Mesenteric fat pad (tissue), 1 donor: ENCODE data around the gene MMP7. TPM values are rescaled to one million over a fixed set of nuclear protein-coding genes. Genes with fewer than 3 reads are reported as not detected.

Experiments
- DNase-seq: peaks from one replicate; pipeline ENCODE4 v3.0.0-alpha.2; 2020; ENCODE audit warnings: low spot score
- long read RNA-seq: library from polyadenylated mRNA; unstranded; transcript quantifications from one replicate; pipeline ENCODE4 v2.0.0, GENCODE V29; 2020
- total RNA-seq: library from RNA; stranded (reverse); fragmentation: NEBNext Ultra II Directional; extraction: Animal tissue kit (Norgen Biotek cat#: 25700); gene quantifications from one replicate; pipeline ENCODE4 v1.2.1, GENCODE V29; 2021
- donor health status: DM: yes; HTN: yes; CAD: no.

The MMP7 gene, protein sequence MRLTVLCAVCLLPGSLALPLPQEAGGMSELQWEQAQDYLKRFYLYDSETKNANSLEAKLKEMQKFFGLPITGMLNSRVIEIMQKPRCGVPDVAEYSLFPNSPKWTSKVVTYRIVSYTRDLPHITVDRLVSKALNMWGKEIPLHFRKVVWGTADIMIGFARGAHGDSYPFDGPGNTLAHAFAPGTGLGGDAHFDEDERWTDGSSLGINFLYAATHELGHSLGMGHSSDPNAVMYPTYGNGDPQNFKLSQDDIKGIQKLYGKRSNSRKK
- 2.5 TPM for total RNA-seq
- long read RNA-seq, transcript MMP7-201 (6 exons, 1,125 nt), result major isoform, 12 of 13 reads
- long read RNA-seq, partial matches to known transcripts, result 0 of 13 reads
- long read RNA-seq, other reads (novel, unspliced or antisense), result 1 of 13 reads

DNA sequence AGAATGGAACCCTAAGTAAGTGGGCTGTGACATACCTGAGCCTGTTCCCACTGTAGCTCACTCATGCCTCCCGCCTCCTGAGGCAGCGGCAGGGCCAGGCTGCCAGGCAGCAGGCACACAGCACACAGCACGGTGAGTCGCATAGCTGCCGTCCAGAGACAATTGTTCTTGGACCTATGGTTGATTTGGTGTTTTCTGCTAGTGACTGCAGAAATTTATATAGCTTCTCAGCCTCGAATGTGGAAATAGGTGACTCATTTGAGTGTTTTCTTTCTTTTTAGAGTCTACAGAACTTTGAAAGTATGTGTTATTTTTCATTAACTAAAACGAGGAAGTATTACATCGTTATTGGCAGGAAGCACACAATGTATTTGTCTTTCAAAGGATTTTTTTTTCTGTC lies at the start of gene MMP7:
Gene MMP7 (minus strand): TSS at position 190 of the 400 bp plus-strand sequence. CDS start 47 bp downstream, at position 143.
- no peak for DNase-seq

DNA sequence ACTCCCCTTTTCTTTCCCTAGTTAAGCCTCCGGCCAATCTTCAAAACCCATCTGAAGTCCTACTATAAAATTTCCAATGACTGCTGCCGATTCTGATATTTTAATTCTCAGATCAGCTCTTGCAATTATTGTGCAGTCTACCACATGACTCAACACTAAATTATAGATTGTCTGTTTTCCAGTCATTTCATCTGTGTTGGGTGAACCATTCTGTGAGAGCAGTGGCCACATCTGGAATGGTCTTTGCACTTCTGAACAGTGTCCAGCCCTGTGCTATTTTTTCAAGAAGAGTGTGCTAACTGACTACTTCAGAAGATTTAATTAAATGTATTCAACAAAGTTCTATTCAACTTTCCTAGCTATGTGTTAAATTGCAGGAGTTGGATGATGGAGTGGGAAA lies 47.2 kb upstream of the MMP7 start:
- DNase-seq, result no peak

DNA sequence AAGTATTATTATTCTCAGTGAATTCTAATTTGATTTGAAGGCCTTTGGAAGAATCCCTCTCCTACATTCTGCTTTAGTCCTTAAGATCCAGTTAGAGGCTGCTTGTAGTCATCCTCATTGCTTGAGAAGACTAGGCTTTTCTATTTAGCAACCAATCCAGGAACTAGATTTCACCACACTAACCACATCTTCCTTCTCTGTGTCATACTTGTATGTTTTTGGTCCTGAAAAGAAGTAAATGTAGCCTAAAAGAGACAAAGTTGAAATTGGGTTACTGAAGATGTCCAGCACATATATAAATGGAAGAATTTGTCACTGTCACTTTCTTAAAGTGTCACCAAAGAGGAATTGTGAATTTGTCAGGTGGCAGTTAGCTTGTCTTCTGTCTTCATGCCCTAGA lies 46.6 kb upstream of the MMP7 start:
- DNase-seq, result no peak

DNA sequence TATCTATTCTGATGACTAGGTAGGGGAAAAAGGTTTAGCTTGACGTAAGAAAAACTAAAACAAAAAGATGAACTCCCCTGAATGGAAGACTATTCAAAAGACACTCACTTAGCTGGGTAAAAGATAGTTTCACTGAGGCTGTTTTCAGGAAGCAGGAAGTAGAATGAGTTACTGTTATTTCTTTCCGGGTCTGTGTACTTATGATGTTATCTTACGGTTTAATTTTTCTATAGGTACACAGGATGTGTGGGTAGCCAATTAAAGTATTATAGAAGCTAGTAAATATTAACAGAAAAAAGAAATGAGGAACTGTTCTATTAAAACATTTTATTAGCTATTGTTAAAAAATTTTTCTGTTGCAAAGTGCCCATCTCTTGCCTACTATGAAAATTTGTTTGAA lies 45.8 kb upstream of the MMP7 start:
- no peak for DNase-seq

DNA sequence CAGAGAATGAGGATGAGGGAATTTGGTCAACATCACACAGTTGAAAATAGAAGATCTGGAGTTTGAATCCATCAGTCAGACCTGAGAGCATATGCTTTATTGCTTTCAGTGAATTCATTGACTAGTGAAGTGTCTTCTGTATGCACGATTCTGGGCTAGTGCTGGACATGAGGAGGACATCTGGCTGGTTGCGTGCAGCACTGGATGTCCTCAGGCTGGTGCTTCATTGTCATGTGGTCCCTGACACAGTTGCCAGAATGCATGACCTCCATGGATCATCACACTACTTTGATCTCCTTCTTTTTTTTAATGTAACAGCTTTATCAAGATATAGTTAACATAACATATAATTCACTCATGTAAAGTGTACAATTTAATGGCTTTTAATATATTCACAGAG lies 44.5 kb upstream of the MMP7 start:
- DNase-seq, result no peak

DNA sequence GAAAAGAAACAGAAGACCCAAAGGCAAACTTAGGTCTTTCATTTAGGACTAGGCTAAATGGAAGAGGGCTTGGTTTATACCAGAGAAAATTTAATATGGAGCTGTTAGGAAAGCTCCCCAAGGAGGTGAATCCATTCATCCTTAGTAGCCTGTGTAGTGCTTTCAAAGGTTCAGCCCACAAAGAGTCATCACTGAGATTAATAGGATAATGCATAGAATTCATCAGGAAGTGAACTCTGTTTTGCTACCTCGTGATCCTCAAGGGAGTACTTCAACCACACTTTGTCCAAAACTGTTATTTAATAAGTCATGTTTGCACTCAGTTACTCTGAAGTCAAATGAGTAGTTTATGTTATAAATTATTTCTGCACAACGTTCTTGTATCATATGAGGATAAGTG lies 43.3 kb upstream of the MMP7 start:
- no peak for DNase-seq

DNA sequence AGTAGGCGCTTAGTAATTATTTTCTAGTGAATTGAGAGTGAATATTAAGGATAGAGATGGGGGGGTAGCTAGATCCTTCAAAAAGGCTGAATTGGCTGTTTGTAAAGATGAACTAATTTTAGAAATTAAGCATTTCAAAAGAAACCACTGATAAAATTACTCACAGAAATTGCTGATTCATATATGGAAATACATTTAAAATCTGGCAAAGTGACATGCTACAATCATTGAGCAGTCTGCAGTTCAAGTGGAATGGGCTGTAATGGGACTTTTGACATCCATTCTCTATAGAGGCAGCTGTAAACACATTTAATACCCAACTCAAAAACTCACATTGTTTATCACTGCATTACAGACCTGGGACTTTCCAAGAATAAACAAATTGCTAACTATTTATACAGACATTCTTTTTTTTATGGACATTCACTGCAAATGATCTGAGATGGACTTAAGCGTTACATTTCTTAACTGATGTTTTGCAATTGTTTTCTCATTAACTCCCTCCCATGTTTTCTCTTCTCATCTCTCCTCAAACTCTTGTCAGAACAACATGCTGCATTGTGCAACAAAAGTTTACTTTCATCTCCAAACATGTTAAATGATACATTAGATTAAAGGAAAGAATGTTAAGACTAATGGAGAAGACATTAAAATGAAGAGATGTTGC lies 42.1 kb upstream of the MMP7 start:
- DNase-seq, result no peak

DNA sequence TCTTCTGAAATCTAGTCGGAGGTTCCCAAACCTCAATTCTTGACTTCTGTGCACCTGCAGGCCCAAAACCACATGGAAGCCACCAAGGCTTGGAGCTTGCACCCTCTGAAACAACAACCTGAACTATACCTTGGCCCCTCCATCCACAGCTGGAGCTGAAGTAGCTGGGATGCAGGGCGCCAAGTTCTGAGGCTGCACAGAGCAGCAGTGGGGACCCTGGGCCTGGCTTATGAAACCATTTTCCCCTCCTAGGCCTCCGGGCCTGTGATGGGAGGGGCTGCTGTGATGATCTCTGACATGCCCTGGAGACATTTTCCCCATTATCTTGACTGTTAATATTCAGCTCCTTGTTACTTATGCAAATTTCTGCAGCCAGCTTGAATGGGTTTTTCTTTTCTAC lies 38.3 kb upstream of the MMP7 start:
- DNase-seq, result no peak

DNA sequence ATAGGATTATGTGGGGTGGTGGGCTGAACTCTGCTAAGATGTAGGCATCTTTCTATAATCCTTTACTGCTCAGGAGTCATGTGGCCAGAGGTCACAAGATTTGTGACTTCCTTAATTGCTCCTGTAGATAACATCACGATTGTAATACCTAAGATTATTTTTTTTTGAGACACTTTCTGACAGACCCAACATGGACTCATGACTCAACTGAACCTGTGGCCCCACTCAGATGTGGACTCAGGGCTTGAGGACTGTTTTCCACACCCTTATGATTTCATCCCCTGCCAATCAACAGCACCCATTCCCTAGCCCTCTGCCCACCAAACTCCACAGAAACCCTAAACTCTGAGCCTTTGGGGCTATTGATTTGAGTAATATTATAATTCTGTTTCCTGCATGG lies 35.6 kb upstream of the MMP7 start:
- no peak for DNase-seq

DNA sequence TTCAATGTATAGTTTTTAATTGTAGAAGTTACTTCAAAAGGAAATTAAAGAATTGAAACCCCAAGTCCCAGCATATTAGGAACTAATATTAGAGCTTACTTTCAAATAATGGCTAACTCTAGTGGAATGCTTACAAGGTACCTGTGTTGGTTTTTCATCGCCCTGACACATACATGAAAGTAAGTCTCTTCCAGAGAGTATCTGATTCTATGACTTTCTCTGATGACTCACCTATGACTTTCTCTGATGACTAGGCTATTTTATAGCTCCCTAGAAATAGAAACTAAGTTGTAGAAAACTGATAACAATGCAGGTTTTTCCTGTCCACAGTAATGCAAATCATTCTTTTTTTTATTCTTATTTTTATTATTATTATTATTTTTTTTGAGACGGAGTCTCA lies 33.6 kb upstream of the MMP7 start:
- no peak for DNase-seq

DNA sequence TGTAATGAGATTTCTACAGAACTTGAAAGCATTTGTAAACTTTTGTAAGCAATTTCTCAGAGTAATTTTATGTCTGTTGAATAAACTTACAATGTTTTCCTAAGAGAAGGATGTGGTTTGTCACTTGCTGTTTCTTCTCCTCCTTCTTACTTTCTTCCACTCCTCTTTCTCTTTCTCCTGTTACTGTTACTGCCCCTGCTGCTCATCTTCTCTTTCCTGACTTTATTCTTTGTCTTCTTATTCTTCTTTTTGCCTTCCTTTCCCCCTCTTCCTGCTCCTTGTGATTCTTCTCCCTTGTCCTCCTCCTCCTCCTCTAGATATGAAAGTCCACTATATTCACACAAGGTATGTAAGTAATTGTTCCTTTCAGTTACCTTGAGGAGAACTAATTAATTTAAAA lies 31.1 kb upstream of the MMP7 start:
- DNase-seq, result no peak

DNA sequence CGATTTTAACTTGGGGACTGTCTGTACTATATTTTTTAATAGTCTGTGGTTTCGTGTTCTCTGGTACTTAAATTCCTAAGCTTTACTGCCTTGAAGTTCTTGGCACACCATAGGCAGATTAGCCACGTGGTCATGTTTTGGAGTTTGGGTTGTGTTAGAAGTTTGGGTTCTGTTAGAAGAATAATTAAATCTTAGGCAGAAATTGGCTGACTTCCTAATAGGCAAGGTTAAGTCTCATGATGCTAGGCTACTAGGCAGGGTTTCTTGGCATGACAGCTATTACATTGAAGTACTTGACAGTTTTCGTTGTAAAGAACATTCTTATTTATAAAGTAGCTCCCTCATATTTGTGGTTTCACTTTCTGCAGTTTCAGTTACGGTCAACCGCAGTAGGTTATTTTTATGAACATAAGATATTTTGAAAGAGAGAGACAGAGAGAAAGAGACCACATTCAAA lies 30.0 kb upstream of the MMP7 start:
- no peak for DNase-seq

DNA sequence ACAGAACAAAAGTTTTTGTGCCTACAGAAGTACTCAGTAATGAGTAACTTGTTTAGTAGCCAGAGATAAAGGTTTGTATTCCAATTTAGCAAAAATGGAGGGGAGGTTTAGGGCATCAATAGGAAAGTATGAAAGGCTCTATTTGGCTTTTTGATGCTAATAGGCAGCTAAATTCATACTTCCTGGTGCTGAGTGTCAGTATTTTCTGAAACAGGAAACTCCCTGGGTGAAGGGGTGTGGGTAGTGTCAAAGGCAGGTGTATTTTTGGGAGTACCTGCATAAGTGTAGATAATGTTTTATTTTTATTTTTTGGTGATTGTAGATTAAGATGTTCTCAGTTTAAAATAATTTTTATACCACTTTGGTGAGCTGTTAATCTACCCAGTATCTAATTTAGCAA lies 29.3 kb upstream of the MMP7 start:
- DNase-seq, result no peak

DNA sequence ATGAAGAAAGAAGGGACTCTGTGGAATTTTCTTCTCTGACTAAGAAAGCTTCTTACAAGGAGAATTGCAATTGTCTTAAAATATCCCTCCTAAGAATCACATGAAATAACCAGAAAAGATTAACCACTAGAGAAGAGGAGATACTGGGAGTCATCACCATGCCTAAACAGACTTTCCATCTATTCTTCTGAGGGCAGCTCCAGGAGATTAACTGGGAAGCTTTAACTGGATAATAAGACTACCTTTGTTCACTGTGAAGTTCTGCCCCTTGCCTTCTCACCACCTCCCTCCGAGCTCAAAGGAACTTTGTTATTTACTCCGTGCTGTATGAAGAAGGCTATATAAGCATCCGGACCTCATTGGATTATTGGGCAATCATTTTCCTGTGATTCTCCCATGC lies 24.5 kb upstream of the MMP7 start:
- DNase-seq, result no peak

DNA sequence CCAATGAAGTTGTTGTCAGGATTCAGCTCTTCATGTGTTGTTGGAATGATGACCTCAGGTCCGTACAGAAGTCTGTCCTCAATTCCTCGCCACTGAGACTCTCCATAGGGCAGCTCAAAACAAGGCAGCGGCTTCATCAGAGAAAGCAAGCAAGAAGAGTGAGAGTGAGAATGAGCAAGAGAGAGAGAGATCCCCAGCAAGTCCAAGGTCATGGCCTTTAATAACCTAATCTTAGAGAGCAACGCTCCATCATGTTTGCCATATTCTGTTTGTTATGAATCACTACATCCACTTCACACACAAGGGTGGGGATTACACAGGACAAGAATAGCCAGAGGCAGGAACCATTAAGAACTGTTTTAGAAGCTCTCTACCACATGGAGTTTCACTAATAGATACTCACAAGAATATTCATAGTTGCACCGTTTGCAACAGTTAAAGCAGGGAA lies 23.3 kb upstream of the MMP7 start:
- no peak for DNase-seq

DNA sequence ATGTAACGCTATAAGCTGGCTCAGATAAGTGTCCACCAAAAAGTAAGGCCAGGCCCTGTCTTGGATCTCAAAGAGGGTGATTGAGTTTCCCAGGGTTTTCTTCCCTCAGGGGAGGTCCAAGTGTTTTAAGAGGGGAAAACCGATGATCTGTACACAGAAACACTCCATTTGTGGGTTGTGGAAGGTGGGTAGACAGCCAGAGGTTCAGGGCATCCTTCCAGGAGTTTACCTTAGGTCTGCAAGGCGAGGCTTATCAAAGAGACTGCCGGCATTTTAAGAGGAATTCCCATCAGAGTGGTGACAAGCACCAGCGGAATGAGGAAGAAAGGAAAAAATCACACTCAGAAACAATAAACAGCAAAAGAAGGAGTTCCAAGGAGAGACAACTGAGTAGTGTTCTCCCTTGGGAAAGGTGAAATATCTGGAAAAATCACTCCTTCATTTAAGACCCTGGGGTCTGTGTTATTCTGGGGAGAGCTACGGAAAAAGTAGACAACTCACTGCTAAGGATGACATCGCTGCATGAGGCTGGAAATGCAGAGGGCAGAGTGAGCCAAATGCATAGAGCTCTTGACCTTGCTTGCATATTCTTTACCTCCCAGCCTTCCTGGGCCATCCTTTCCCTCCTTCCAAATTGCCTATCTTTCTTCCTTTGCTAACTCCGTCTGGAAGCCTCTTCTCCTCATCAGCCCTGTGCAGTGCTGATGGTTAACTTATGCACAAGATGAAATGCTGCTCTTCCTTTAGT lies 22.1 kb upstream of the MMP7 start:
- DNase-seq, result no peak

DNA sequence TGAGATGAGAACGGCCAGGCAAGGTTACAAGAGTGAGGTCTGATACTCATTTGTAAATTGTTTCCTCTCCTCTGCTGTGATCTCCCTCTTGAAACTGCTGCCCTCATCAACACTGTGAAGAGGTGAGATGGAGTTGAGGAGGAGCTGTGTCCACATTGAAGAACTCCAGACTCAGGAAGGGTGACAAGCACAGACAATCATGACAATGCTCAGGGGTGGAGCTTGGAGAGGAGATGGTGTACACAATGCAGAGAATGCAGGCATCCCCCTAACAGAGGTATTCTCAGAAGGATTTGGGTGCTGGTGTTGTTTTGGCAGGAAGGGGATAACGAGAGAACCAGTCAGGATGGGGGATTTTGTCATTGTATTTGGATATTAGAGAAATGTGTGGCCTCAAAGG lies 21.5 kb upstream of the MMP7 start:
- DNase-seq, result no peak

DNA sequence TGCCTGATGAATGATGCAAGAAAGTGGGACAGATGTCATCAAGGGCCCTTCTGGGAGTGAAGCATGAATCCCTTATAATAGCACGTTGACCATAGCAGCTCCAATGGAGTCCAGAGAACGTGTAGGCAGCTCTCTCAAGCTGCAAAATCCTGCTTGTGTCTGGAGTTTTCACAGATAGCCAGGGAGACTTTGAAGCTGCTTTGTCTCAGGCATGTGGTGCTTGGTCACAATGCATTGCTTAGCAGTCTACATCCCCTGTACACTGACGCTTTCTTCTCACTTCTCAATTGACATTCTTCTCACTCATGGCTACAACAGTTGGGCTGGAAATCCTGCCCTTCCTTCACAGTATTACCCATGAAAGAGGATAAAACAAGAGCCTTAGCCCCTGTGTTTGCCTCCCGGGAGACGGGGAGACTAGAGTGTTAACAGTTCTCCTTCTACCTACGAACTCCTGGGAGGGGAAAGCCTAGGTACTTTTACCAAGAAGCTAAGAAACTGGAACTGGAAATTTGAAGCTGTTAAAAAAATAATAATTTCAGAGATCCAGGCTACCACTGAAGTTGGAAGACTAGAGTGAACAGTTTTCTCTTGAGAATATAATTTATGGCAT lies 20.7 kb upstream of the MMP7 start:
- no peak for DNase-seq

DNA sequence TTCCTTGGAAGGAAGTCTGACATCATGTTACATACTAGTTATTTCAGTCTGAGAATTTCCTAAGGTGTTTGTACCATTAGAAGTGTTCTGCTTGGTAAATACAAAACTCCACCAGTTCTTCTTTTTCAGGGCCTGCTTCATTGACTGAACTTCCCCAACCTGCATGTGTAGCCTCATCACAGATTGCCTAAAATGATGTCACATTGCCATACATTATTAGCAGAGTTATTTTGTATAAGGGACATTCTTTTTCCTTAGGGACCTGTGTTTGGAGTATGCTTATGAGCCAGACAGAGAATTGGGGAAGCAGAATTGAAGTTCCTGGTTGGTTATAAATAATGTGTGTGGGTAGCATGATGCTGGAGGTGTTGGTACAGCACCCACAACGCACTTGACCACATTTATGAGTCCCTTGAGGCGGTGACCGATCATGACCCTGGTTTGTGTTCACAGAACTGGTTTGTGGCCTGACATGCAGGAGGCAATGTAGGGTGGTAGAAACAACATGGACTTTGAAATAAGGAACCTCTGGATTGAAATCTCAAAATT lies 16.4 kb upstream of the MMP7 start:
- DNase-seq, result no peak

DNA sequence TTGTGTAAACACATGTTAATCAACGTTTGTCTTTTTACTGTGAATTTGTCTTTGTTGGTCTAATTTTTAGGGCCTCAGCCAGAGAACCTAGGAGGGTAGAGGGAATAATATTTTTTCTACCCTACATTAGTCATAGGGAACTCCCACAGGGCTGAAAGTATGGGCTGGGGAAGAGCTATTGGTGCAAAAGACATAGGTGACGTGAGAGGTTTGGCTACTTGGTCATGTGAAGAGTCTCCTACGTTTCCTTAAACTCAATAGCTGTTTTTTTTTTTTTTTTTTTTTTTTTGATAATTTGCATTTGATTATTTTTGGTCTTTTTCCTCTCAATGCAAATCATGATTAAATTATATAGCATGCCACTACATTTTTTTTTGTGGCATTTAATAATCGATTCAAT lies 15.9 kb upstream of the MMP7 start:
- no peak for DNase-seq

DNA sequence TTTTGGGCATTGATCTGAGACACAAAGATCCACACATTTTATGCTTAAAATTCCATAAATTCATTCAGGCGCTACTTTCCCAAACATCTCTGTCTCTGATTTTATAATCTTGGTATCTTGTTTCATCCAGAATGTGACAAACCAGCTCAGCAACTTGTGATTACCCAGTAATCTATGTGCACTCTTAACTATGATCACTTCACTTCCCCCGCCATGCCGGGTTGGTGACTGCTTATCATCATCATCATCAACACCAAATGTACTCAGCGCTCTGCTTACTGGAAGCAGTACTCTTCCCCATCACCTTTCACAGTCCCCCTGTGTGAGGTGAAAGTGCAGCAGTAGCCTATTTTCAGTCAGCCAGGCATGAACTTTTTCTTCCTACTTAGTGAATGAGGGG lies 15.2 kb upstream of the MMP7 start:
- no peak for DNase-seq
